Activated CD4-positive, alpha-beta T cell treated with anti-CD3 and anti-CD28 coated beads for 24 hours (primary cell): ENCODE measurements around the gene SP3.
A peak's percentile ranks its signal among the peaks of the same experiment; 100 is the strongest.

Experiments
- DNase-seq, 2 donors: peaks; one replicate each; pipeline ENCODE4 v3.0.0-alpha.2; 2020; ENCODE audit warnings: low read depth in 2 of 2

Gene SP3

DNA sequence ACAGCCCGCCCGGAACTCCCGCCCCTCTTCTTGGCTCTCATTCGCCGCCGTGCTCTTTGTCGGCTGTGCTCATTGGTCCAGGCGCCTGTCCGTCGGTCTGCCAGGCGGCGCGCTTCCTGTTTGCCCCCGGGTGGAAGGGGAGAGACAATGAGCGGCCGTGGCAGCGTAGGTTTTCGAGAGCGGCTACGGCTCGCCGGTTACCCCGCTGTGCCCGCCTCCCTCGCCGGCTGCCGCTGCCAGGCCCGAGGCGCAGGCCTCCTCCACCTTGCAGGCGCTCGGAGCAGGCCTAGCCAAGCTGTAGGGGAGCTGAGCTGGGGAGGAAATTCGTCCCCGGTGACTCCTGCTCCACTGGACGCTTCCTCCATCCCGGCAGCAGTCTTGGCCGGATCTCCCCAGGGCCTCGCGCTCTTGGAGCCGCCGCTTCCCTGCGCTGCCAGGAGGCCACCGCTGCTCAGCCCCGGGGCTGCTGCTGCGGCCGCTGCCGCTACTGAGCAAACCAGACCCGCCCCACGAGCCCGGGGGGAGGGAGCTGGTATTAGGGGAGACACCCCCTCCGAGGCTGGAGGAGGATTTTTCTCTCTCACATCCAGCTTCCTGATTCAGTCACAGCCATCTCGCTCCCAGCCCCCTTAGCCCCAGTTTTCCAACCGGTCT, at the start of gene SP3:
Gene SP3, minus strand, starts transcription at position 2 of the 654 bp plus-strand sequence. CDS start 202 bp downstream, outside the sequence.
- DNase-seq, result peak; percentile 91 to 94

DNA sequence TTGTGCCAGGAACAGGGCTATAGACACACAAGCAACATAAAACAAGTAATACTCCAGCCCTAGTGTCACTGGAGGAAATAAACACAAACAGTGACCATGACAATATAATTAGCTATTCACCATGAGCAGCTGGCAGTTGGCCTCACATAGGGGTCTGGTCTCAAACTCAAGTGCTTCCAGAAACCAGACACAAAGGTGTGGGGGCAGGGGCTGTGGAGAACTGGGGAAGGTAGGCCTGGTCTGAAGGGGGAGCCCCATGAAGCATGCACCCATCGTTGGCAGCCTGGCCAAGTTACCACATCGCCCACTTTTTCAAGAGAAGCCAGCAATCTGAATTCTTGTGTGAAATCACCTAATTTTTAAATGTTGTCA, 49.5 kb upstream of the SP3 start:
- no peak for DNase-seq

DNA sequence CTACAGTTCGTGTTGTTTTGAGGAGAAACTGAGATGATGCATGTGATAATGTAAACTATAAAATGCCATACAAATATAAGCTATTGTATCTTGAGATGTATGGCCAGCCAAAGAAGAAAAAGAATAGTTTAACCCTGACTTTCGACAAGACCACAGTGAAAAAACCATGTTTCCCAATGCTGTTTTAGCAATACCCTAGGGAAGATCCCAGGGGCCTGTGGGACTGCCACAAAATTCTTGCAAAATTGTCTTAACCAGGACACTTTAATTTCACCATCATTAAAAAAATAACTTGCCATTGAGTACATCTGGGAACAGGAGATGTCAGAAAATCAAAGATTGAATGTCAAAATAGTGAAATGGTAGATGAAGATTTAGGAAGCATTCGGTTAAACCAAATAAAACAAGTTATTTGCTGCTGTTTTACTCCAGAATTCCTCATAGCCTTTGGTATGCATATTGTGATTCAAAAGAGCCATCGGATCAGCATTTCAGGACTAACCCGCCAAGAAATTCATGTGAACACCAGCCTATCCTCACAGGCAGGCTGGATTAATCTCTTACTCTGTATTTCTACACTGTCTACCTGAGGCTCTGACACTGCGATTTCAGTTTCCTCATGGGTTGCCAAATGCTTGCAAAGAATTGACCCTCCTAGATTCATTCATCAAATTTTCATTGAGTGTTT, 49.0 kb upstream of the SP3 start:
- no peak for DNase-seq

DNA sequence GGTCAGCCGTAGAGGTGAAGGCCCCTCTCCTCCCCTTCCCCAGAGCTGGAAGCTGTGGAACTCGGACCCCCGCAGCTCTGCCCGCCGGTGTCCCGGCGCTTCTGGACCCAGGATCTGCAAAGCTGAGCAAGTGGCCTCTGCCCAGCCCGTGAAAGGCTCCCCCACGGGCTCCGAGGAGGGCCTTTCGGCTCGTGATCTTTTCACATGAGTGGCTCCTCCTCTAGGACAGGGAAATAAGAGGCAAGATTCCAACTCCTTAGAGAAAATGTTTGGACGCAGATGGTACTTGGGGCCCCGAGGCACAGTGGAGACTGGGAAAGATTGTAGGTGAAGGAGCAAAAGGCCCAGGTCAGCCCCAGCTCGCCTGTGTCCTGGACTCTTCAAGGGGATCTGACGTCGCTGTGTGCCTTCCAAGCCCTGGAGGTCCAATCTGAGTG, 48.2 kb upstream of the SP3 start:
- DNase-seq, result no peak

DNA sequence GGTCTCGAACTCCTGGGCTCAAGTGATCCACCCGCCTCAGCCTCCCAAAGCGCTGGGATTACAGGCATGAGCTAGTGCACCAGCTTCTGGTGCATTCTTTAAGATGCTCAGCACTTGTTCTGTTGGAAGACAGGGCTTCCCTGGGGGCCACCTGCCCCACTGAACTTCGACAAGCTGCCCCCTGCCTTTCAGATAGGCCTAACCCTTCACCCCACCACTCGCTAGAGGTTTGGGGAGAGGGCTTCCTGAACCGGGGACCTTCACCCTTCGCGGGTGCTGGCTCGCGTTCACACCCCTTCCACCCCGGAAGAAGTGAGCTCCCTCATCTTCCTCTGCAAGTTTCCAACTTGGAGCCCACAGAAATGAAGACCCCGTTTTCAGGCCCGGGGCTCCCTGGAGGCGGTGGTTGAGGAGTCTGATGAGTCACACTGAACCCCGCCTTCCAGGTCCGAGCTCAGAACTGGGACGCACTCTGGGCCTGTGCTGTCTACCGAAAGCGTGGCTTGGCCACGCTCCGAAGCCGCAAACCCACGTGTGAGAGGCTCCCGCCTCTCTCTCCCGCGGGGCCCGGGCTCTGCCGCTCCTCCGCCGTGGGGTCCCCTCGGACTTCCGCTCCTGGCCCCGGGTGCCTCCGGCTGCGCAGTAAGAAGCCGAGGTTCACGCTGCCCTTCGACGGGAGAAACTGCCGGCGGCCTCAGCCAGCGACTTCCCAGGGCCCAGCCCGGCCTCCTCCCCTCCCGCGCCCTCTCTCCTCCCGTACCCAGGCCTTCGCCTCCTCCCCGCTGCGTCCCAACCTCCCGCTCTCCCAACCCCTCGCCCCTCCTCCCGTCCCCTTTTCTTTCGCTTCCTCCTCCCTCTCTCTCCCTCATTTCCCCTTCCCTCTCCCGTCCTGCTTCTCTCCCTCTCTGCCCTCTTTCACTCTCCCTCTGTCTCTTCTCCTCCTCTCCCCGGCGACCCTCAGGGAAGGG, 47.5 kb upstream of the SP3 start:
- no peak for DNase-seq

DNA sequence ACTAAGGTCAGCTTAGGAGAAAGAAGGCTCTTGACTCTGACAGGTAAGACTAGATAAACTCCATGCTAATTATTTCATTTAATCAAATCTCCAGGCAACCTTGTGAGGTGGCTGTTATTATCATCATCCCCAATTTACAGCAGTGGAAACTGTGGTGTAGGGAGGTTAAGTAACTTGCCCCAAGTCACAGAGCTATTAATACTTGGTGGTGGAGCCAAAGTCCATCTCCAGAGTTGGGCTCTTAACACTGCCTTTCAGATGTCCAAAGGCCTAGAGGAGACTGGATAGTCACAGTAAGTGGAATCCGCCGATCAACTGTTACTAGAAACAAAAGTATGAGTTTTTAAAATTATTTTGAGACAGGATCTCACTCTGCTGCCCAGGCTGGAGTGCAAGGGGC, 46.6 kb upstream of the SP3 start:
- DNase-seq, result no peak

DNA sequence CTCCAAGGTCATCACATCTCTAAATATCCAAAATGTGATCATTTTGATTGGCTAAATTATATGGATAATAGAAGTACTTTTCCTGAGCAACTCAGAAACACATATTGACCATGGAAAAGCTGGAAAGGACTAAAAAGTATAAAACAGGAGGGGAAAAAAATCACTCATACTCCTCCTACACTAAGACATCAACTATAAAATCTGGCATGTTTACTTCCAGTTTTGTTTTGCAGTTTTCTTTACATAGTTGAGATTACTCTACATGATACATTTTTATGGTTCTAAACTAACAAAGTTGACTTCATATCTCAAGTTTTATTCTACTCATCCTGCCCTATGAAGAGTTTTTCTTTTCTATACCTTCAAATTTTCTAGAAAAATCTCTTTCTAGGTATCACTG, 46.0 kb upstream of the SP3 start:
- DNase-seq, result no peak

DNA sequence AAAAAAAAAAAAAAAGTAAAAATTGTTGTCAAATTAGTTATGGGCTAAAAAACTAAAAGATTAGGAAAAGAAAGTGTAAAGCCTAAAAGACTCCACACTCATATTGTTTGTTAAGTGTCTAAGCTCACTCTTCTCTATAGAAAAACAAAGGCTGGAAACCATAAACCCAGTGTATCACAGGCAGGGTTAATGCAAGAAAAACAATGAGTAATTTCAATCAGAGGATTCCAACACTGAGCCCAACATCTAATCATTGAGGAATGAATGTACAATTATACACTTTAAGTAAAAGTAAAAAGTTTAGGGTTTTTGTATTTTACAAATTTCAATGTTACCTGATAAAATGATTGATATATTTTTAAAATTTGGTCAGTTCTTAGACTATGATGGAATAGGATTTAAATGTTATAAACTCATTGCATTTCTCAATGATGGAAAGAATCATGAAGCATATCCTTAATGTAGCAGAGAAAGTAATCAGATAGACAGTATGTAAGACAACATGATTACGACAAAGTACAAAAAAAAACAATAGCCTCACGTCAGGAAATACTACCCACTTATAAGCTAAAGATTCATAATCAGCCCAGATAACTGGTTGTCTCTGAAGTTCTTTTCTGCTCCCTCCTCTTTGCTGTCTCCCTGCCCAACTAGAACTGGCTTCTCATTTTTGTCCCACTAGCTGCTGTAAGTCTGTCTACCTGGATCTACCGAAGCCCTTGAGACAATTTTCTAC, 44.5 kb upstream of the SP3 start:
- DNase-seq, result no peak

DNA sequence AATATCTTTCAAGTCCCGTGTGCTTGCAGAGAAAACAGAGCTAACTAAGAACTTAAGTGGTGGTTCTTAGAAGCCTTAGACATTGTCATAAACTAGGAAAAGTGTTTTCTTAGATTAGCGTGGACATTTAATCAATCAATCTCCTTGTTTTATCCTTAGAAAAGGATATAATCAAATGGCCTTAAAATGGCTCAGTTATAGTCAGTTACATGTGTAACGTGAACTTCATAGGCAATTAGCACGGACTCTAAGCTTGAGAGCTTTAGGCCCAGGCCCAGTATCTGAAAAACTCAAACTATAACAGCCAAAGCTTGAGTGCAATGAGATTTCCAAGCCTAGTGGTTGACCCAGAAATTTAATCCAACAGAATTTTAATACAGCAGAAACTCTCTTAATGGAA, 43.5 kb upstream of the SP3 start:
- no peak for DNase-seq

DNA sequence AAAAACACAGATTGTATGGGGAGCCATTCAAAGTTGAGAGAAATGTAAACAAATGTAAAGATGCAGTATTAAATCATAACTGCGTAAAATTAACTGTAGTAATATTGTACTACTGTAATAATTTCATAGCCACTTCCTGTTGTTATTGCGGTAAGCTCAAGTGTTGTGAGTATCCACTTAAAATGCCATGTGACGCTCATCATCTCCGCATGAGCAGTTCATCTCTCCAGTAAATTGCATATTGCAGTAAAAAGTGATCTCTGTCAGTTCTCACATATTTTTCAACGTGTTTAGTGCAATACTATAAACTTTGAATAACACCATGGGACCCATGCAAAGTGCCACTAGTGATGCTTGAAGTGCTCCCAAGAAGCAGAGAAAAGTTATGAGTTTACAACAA, 41.8 kb upstream of the SP3 start:
- no peak for DNase-seq

DNA sequence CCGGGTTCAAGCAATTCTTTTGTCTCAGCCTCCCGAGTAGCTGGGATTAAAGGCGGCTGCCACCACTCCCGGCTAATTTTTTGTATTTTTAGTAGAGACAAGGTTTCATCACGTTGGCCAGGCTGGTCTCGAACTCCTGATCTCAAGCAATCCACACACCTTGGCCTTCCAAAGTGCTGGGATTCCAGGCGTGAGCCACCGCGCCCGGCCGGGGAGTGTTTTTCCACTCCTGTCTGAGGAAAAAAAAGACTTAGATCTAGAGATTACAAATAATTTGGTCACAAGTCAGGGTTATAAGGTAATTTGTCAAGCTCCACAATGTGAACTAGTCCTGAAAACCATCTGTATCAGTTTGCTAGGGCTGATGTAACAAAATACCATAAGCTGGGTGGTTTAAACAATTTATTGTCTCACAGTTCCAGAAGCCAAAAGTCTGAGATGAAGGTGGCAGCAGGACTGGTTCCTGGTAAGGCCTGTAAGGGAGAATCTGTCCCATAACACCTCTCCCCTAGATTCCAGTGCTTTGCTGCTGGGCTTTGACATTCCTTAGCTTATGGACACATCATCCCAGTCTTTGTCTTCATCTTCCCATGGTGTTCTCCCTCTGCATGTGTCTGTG, 40.7 kb upstream of the SP3 start:
- no peak for DNase-seq

DNA sequence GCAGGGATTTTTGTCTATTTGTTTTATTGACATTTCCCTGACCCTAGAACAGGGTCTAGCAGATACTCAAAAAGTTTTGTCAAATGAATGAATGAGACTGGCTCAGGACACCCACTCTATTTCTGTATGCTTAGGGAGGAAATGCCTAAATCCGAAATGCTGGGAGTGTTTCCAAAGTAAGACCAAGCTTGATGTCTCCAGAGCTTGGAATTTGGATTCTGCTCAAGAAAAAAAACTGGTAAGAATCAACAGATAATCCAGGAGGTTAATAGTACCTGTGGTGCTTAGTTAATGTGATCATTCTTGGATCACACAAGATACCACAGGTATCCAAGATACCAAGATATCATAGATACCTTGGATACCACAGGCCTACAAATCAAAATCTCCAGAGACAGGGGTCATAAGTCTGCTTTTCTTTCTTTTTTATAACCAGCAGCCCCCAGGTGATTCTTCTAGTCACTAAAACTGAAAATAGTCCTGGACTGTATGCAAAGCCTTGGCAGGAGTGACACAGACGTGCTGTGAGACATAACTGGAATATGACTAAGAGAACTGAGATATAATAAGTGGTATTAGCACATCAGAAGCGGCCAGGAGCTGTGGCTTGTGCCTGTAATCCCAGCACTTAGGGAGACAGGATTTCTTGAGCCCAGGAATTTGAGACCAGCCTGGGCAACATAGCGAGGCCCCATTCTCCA, 39.9 kb upstream of the SP3 start:
- DNase-seq, result no peak

DNA sequence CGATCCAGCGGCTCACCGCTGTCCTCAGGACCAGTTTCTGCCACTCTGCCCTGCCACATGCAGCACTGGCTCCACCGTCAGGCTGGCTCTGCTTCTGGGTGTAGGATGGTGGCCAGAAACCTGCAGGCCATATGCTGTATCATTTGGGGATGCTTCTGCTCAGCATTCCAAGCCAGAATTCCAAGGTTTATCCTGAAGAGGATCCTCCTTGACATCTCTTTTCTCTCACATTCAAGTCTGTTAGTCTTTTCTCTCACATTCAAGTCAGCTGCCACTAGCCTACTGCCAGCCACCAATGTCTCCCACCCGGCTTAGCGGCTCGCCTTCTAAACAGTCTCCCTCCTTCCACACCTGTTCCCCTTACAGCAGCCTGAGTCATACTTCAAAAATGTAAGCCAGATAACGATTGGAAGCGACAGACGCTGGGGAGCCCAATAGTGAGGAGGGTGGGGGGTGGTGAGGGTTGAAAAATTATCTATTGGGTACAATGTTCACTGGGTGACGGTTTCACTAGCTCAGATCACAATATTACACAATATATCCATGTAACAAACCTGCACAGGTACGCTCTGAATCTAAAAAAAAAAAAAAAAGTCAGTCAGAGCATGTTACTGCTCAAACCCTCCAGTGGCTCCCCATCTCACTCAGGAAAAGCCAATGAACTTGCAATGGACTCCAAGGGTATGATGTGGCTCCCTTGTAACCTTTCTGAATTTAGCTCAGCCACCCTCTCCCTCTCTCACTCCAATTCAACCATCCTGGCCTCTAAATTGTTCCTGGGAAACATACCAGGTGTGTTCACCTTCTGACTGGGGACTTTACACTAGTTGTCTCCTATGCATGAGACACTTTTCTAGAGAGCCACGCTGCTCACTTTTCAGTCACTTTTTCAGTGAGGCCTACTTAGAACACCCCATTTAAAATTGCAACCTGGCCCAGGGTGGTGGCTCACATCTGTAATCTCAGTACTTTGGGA, 38.8 kb upstream of the SP3 start:
- DNase-seq, result no peak

DNA sequence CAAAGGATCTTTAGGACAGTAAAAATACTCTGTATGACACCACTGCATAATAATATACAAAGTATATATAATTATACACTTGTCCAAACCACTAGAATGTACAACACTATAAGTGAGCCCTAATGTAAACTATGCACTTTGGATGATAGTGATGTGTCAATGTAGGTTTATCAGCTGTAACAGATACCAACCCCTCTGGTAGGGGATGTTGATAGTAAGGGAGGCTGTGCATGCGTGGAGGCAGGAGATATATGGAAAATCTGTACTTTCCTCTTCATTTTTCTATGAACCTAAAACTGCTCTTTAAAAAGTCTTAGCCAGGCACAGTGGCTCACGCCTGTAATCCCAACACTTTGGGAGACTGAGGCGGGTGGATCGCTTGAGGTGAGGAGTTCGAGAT, 37.5 kb upstream of the SP3 start:
- DNase-seq, result no peak

DNA sequence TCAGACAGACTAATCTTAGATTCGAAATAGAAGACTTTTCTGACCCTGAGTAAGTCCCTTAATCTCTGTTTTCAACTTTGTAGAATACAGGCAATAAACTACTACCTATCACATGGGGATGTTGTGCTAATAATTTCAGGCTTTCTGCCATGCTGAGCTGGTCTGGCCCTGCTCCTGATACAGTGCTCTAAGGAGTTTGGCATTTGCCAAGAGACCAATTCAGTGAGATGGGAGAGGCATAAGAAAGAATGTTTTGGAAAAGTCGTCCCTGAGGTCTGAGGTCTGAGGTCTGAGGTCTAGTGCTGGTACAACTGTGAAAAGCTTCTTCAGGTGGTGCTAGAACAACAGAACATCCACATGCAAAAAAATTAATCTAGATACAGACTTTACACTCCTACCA, 35.9 kb upstream of the SP3 start:
- DNase-seq, result no peak

DNA sequence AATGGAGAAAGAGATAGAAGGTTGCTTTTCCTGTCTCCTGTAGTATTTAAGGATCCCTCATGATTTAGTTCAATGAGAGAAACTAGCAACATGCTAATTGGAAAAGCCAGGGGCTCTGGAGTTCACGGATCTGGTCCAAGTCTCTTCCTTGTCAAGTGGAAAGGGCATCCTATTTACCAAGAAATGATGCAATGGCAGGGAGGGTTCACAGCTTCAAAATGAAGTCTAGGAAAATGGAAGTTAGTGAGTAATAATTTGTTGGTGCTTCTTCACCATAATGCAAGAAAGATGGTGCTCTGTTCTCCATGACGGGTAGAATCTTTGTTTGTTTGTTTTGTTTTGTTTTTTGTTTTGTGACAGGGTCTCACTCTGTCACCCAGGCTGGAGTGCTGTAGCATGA, 34.6 kb upstream of the SP3 start:
- no peak for DNase-seq

DNA sequence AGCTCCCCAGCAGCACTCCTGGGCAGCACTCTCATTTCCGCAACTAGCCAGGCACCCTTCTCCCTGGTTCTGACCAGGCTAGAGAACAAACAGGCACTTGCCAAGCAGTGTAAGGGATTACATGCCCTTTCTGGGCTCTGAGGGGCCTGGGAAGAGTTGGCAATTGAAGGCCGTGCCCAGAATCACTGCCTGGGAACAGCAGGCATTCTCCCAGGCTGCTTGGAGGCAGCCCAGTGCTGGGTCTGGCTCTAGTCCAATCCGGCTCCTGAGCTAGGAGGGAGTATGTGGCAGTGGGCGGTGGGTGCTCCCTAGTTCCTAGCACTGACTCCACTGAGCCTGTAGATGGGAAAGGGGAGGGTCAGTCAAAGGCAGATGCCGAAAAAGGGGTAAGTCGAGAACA, 34.1 kb upstream of the SP3 start:
- no peak for DNase-seq

DNA sequence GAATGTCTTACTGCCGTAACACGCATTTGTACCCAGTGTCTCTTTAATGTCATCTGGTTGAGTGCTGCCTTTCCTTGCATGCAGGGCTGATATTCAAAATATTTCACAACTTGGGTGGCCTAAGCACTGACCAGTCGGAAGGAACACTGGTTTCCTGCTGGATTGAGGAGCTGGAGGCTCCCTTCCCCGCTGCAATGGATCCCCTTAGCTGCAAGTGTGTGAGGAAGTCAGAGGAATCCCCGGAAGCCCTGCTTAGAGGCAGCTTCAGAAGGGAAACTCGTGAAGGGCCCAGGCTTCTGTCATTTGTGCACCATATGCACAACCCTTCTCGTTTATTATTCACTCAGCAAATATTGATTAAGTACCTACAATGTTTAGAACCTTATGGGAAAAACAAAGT, 33.2 kb upstream of the SP3 start:
- DNase-seq, result no peak

DNA sequence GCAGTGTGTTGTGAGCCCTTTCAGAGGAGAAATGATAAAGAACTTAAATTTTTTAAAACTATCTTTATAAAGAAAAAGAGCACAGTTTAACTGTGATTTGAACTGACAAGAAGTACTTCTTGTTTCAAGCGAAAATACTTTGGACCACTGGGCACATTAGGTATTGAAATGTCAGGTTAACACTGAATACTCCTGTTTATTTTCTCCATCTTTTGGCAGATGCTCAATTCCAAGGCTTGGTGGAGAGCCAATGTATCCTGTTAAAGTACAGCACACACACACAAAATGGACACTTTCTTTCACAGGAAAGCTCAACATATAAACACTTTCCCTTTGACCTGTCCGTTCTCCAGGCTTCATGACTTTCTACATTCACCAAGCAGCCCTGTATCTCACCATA, 32.6 kb upstream of the SP3 start:
- DNase-seq, result no peak

DNA sequence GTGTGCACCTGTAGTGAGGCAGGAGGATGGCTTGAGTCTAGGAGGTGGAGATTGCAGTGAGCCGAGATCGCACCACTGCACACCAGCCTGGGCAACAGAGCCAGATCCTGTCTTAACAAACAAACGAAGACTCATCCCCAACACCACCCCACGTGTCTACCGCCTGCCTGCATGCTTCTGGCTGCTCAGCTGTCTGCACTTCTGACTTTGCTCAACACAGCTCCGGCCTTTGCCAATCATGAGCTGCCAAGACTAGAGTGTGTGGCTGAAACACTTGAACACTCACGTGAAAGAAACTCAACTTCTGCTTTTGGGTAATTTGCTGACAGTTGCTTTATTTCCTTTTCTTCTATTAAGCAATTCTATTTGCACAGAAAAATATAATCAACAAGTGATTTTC, 32.1 kb upstream of the SP3 start:
- DNase-seq, result no peak
